Measurements from ENCODE around the gene PARP11. TPM values are rescaled to one million over a fixed set of nuclear protein-coding genes. Genes with fewer than 3 reads are reported as not detected.

PARP11 gene
- total and polyA plus RNA-seq, 2 donors (not counting 3 experiments of a cell fraction or from before 2014, with no cell fraction given) = 3.0 to 4.9 TPM

DNA sequence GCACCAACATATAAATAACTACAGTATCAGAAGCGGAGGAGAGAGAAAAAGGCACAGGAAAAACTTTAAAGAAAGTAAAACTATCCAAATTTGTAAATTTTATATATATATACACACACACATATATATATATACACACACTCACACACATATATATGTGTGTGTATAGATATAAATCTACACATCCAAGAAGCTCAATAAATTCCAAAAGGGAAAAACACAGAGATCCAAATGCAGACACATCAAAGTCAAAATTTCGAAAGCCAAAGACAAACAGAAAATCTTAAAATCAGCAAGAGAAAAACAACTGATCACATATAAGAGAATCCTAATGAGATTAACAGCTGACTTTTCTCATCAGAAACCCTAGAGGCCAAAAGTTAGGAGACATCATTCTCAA, 37.3 kb downstream of the PARP11 start:
- no peak for FAIRE-seq
- CTCF ChIA-PET = no interaction called here

DNA sequence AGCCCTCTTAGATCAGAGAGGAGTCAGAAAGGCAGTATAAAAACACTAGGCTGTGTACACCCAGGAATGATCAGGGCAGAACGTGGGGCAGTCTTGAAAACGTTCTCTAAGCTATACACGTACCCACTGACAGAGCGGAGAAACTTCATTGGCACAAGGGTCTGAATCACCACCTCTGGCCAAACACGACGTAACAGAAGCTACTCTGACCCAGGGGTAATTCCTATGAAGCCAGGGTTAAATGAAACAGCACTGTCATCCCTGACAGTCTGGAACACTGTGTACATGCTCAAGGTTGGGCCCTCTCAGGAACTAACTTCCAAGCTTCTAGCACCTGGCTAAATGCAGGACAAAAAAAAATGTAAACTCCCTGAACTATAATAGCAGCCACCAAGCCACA, 38.4 kb downstream of the PARP11 start:
- Histone ChIP-seq H3K9me3 (replicated peaks; ENCODE audit: control insufficient read depth, insufficient read depth, low read length) (no peaks in the 10 kb centered on the region), H3K4me3 (replicated peaks in 1 of 3; ENCODE audit: insufficient read depth in 1 of 3, low read depth in 1 of 3, low read length in 3 of 3) (no peak overlapping the region), H3K4me2 (ENCODE audit: insufficient read depth, low read length) (no peak overlapping the region), H4K20me1 (replicated peaks; ENCODE audit: control insufficient read depth, extremely low read depth, insufficient read depth, low read length) (no peaks in the 10 kb centered on the region), H3K27ac (ENCODE audit: insufficient read depth, low read depth, low read length) (no peak overlapping the region), H3K36me3 (ENCODE audit: control insufficient read depth in 2 of 2, extremely low read depth in 1 of 2, insufficient read depth in 2 of 2, low read length in 2 of 2) (no peaks in the 10 kb centered on the region), H3K4me1 (ENCODE audit: control insufficient read depth, extremely low read depth, insufficient read depth, low read length) (no peaks in the 10 kb centered on the region), H3K79me2 (ENCODE audit: control insufficient read depth, insufficient read depth, low read length) (no peaks in the 10 kb centered on the region), H3K9me1 (replicated peaks; ENCODE audit: control insufficient read depth, extremely low read depth, insufficient read depth, low read length) (peaks cover 2% of the 10 kb centered on the region), H2AFZ (ENCODE audit: low read depth, low read length) (no peak overlapping the region), H3K9ac (replicated peaks; ENCODE audit: extremely low read depth, insufficient read depth, low read length) (no peak overlapping the region), H3K27me3 (ENCODE audit: control insufficient read depth in 2 of 2, insufficient read depth in 2 of 2, low read length in 2 of 2) (peaks cover under 1 to 8% of the 10 kb centered on the region in 2 experiments)
- FAIRE-seq (no peak), DNase-seq (ENCODE audit: low read depth, low spot score) (no peak)
- BruUV-seq (replicated peaks) = no TSS peak
- TF ChIP-seq, protein P1, sequence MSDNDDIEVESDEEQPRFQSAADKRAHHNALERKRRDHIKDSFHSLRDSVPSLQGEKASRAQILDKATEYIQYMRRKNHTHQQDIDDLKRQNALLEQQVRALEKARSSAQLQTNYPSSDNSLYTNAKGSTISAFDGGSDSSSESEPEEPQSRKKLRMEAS (IDR thresholded peaks at IDR 0.05; ENCODE audit: insufficient read depth, insufficient read length) = no peak
- TF ChIP-seq POLR2A (IDR thresholded peaks at IDR 0.05; ENCODE audit: low read depth, low read length) = no peak
- TF ChIP-seq, protein P2, sequence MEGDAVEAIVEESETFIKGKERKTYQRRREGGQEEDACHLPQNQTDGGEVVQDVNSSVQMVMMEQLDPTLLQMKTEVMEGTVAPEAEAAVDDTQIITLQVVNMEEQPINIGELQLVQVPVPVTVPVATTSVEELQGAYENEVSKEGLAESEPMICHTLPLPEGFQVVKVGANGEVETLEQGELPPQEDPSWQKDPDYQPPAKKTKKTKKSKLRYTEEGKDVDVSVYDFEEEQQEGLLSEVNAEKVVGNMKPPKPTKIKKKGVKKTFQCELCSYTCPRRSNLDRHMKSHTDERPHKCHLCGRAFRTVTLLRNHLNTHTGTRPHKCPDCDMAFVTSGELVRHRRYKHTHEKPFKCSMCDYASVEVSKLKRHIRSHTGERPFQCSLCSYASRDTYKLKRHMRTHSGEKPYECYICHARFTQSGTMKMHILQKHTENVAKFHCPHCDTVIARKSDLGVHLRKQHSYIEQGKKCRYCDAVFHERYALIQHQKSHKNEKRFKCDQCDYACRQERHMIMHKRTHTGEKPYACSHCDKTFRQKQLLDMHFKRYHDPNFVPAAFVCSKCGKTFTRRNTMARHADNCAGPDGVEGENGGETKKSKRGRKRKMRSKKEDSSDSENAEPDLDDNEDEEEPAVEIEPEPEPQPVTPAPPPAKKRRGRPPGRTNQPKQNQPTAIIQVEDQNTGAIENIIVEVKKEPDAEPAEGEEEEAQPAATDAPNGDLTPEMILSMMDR (IDR thresholded peaks at IDR 0.05; ENCODE audit: extremely low read depth in 1 of 2, insufficient read depth in 1 of 2, low read depth in 1 of 2, low read length in 2 of 2) = no peak
- no peak for TF ChIP-seq GATA2 (IDR thresholded peaks at IDR 0.05; ENCODE audit: insufficient read depth, insufficient read length, low read depth, low read length)
- TF ChIP-seq MYC (IDR thresholded peaks at IDR 0.05; ENCODE audit: low read depth, low read length) = no peak
- TF ChIP-seq EZH2 (IDR thresholded peaks at IDR 0.05; ENCODE audit: borderline replicate concordance, low read depth, low read length, severe bottlenecking) = no peak
- no peak for TF ChIP-seq FOS (IDR thresholded peaks at IDR 0.05; ENCODE audit: borderline replicate concordance, insufficient read depth, low read length)
- TF ChIP-seq POLR2AphosphoS5 (IDR thresholded peaks at IDR 0.05; ENCODE audit: insufficient read depth, low read depth, low read length) = no peak
- no peak for TF ChIP-seq JUN (IDR thresholded peaks at IDR 0.05; ENCODE audit: borderline replicate concordance, insufficient read depth, insufficient read length, low read depth)
- intact Hi-C loops (cut with micrococcal nuclease) = no loop called here
- ChIA-PET CTCF (interaction anchor here (0.8 kb wide), 1 partner anchor 13 kb away, joined by 3 read pairs; no protein-coding TSS in a partner anchor), POLR2A (no interaction called here)
- dilution Hi-C loops (cut with MboI; ENCODE audit: extremely low pct_ligation_motif_present, low sequenced_read_pairs) = no loop called here

More for the DNA sequence above, 37.3 kb downstream of the PARP11 start:
- H3K4me2 ChIP-seq (ENCODE audit: insufficient read depth, low read length) = no peak overlapping the region
- no peaks in the 10 kb centered on the region for H3K36me3 ChIP-seq (ENCODE audit: control insufficient read depth in 2 of 2, extremely low read depth in 1 of 2, insufficient read depth in 2 of 2, low read length in 2 of 2)
- POLR2A ChIA-PET = no interaction called here
- no peaks in the 10 kb centered on the region for H3K79me2 ChIP-seq (ENCODE audit: control insufficient read depth, insufficient read depth, low read length)
- no peaks in the 10 kb centered on the region for H3K9me3 ChIP-seq (replicated peaks; ENCODE audit: control insufficient read depth, insufficient read depth, low read length)
- peaks cover 2% of the 10 kb centered on the region for H3K9me1 ChIP-seq (replicated peaks; ENCODE audit: control insufficient read depth, extremely low read depth, insufficient read depth, low read length)
- H3K4me3 ChIP-seq (replicated peaks in 1 of 3; ENCODE audit: insufficient read depth in 1 of 3, low read depth in 1 of 3, low read length in 3 of 3) = no peak overlapping the region
- no TSS peak for BruUV-seq (replicated peaks)
- intact Hi-C loops (cut with micrococcal nuclease) (no loop called here), dilution Hi-C loops (cut with MboI; ENCODE audit: extremely low pct_ligation_motif_present, low sequenced_read_pairs) (no loop called here)
- H4K20me1 ChIP-seq (replicated peaks; ENCODE audit: control insufficient read depth, extremely low read depth, insufficient read depth, low read length) = no peaks in the 10 kb centered on the region
- H3K9ac ChIP-seq (replicated peaks; ENCODE audit: extremely low read depth, insufficient read depth, low read length) = no peak overlapping the region
- no peaks in the 10 kb centered on the region for H3K4me1 ChIP-seq (ENCODE audit: control insufficient read depth, extremely low read depth, insufficient read depth, low read length)
- H3K27ac ChIP-seq (ENCODE audit: insufficient read depth, low read depth, low read length) = no peak overlapping the region
- DNase-seq (ENCODE audit: low read depth, low spot score) = no peak
- peaks cover 3 to 8% of the 10 kb centered on the region in 2 experiments for H3K27me3 ChIP-seq (ENCODE audit: control insufficient read depth in 2 of 2, insufficient read depth in 2 of 2, low read length in 2 of 2)
- no peak overlapping the region for H2AFZ ChIP-seq (ENCODE audit: low read depth, low read length)
- TF ChIP-seq GATA2 (IDR thresholded peaks at IDR 0.05; ENCODE audit: insufficient read depth, insufficient read length, low read depth, low read length) (no peak), EZH2 (IDR thresholded peaks at IDR 0.05; ENCODE audit: borderline replicate concordance, low read depth, low read length, severe bottlenecking) (no peak), POLR2AphosphoS5 (IDR thresholded peaks at IDR 0.05; ENCODE audit: insufficient read depth, low read depth, low read length) (no peak), MYC (IDR thresholded peaks at IDR 0.05; ENCODE audit: low read depth, low read length) (no peak), POLR2A (IDR thresholded peaks at IDR 0.05; ENCODE audit: low read depth, low read length) (no peak), JUN (IDR thresholded peaks at IDR 0.05; ENCODE audit: borderline replicate concordance, insufficient read depth, insufficient read length, low read depth) (no peak)
- TF ChIP-seq, protein P1 (IDR thresholded peaks at IDR 0.05; ENCODE audit: insufficient read depth, insufficient read length) = no peak

Measured in endothelial cell of umbilical vein (primary cell).